HL-60/S4 treated with phorbol 12-myristate 13-acetate at 8.2 ng/mL for 4 days and 3 days (cell line): ENCODE measurements around the gene SAPCD1.
"Not testable (repeated sequence)": the region's sequence is repeated elsewhere in the genome, so short reads cannot be mapped to it uniquely, and the experiment has no call there.

Source experiments
- in situ Hi-C: fragments of 300-500 bp; cut with MboI; formaldehyde crosslinking; loops from 2 replicates; pipeline ENCODE4 v1.15.0; 2022; ENCODE audit warnings: low sequenced_read_pairs

Gene SAPCD1

GRCh38 chr6:31775633-31776484, 13.4 kb downstream of the SAPCD1 start:
- in situ Hi-C loops: no loop called here

- in situ Hi-C loops: no loop called here
These were observed 14.1 kb downstream of the SAPCD1 start for GRCh38 chr6:31776485-31776988.

- in situ Hi-C loops: no loop called here
These were observed 14.7 kb downstream of the SAPCD1 start, which contains the start of gene VWA7 for GRCh38 chr6:31776989-31777666. Gene VWA7, minus strand, starts transcription at chr6:31777328. Its CDS starts 549 bp downstream, at chr6:31776779.

- in situ Hi-C loops: no loop called here
These were observed 15.2 kb downstream of the SAPCD1 start for GRCh38 chr6:31777667-31778050.

- in situ Hi-C loops: no loop called here
These were observed 15.7 kb downstream of the SAPCD1 start for GRCh38 chr6:31778193-31778592.

DNA sequence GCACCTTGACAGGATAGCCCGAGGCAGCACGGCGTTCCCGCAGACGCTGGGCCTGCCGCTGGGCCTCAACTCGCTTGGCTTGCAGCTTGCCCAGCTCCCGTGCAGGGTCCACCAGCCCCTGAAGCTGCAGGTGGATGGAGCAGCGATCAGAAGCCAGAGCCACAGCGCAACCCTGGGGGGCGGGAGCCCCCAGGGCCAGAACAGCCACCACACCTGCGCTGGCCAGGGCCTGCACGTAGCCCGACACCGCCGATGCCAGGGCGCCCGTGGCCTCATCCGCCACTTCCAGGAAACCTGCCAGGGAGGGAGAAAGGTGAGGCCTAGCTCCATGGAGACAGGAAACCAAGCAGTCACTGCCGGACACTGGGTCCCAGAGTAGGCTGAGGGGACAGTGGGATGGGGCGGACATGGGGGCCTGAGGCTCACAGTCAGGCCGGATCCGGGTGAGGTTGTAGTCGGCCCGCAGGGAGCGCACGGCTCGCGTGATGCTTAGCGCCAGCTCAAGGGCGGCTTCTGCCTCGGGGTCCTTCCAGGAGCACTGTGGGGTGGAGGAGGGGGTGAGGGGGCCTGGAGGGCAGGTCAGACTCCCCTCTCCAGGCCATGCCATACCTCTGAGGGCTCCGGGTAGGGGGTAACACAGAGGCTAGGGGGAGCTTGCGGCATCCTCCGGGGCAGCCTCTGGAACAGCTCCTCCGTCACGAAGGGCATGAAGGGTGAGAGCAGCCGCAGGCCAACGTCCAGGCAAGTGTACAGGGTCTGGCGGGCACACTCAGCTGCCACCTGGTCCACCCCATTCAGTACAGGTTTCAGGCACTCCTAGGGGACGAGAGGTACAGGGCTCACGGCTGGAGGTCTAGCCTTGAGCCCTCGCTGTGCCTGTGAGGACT, 16.8 kb downstream of the SAPCD1 start:
- in situ Hi-C loops: no loop called here

- in situ Hi-C loops: no loop called here
These were observed 17.5 kb downstream of the SAPCD1 start for GRCh38 chr6:31779908-31780307.

GRCh38 chr6:31780507-31781243, 18.2 kb downstream of the SAPCD1 start:
- in situ Hi-C loops: no loop called here

GRCh38 chr6:31781244-31782125, 19.0 kb downstream of the SAPCD1 start:
- in situ Hi-C loops: no loop called here

DNA sequence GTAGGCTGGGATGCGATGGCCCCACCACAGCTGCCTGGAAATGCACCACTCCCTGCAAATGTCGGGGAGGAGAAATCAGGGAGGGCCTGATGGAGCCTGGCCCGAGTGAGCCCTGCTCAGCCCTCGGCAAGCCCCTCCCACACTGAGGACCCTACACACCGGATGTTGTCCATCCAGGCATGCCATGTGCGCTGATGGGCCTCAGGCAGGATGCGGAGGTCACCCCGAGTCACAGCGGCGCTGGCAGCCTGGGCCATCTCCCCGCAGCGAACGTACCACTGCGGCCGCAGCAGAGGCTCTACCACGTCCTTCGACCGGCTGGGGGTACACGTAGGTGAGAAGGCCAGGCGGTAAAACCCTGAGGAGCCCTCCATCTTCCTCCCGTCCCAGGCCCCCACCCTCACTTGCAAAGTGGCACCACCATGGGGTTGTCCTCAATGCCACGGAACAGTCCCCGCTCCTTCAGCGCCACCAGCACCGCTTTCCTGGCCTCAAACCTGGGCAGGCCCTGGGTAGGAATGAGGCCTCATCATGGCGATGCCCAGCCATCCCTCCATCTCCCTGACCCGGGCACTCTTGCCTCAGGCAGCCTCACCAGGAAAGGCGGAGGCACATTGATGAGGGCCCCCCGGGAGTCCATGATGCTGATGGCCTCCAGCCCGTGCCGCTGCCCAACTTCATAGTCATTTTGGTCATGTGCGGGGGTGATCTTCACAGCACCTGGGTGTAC, 19.8 kb downstream of the SAPCD1 start:
- in situ Hi-C loops: no loop called here

DNA sequence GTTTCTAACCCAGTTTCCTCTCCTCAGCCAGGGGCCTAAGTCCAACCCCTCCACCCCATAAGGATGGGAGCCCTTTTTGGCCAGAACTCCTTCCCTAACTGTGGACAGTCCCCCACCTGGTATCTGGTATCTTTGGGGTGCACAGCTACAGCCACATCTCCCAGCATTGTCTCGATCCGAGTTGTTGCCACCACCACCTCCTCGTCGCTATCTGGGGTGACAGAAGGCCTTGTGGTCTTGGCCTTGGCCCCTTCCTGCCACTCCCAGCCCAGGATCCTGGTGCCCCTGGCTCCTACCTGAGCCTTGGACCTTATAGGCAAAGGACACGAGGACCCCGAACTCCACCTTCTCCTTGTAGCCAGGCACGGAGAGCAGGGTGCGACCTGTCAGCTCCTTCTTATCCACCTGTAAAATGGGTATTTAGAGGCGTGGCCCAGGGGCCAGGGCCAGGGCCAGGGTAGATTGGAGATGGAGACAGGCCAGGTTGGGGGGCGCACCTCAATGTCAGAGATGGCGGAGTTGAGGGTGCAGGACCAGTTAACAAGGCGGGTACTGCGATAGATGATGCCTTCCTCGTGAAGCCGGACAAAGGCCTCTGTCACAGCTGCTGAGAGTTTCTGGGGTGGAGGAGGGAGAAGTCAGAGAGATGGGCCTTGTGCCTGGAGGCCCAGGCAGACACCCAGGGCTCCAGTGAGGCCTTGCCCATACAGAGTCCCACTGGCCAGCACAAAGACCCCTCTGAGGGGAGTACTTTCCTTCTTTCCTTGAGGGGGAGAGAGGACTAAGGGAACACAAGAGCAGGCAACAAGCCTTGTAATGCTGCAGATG, 21.9 kb downstream of the SAPCD1 start:
- in situ Hi-C loops: no loop called here

GRCh38 chr6:31785475-31785874, 23.0 kb downstream of the SAPCD1 start:
- in situ Hi-C loops: no loop called here

DNA sequence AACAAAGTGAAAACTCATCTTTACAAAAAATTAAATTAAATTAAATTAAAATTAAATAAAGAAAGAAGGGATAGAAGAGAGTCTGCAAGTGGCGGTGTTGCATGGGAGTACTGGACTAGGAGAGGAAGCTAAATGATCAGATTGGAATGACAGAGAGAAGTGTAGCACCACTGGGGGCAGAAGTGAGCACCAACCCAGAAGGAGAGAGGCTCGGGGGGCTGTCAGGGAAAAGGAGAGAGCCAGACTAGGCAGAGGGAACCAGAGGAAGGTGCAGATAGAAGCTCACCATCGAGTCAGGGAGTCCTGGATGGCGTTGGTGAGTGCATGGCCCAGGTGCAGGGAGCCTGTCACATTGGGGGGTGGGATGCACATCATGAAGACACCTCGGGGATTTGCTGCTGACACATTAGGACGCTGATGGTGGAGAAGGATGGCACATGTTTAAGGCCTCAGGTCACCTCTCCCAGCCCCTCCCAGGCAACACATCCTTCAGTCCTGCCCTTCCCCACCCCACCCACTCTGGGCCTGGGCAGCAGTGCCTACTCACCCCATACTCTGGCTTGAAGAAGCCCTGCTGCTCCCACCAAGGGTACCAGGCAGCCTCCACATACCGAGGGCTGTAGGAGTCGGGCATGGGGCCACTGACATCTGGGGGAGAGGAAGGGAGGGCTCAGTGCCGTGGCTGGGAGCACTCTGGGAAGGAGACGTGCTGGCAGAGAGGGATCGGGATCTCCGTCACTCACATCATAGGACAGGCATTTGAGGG, 29.1 kb downstream of the SAPCD1 start:
- in situ Hi-C loops: no loop called here

DNA sequence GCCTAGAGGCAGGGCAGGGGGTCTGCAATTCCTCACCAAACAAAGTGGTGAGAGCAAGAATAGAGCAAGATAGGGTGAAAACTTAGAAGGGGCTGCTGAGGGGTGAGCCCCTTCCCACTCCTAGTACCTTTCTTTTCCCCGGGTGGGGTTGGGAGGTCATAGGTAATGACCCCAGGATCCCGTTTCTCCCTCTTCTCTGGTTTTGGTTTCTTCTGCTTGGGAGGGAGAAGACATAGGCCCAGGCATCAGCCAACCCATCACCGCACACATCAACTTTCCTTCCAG, 29.6 kb downstream of the SAPCD1 start:
- in situ Hi-C loops: no loop called here

DNA sequence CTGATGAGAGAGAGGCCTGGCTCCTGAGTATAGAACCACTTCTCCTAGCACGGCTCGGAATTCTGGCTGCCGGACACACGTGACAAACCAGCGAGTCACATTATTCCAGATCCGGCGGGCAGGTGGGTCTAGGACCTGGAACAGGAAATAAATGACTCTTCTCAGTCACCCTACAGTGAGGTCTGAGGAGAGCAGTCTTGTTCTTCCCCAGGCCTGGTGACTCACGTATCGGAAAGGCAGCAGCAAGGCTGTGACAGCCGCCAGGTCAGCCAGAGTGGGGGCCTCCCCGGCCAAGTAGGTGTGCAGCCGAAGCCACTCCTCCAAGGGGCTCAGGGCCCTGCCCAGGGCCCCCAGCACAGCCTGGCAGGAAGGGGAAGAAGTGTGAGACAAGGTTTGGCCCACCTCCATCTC, 30.3 kb downstream of the SAPCD1 start:
- in situ Hi-C loops: no loop called here

GRCh38 chr6:31793927-31794245, 31.4 kb downstream of the SAPCD1 start:
- in situ Hi-C loops: not testable (repeated sequence)

DNA sequence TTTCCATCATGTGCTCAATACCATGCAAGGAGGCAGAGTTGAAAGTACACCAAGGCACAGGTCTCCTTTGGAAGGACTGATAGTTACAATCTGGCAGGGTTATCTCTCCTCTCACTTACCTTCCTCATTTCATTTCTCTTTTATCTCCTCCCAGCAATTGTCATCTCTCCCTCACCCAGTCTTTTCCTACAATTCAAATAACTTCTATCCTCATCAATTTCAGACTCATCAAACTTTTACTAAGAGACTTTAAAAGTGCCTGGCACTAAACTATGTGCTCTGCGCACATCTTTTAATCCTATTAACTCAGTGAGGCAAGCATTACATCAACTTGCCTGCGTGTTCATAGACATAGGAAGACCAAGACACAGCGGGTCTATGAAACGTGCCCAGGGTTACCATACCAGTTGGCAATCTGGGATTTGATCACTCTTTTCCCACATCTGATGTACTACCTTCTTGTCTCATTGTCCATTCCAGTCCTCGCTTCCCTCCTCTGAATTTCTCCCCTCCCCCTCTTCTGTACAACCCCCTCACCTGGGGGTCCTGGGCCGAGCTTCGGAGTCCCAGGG, 31.9 kb downstream of the SAPCD1 start:
- in situ Hi-C loops: no loop called here
